Neural progenitor cell (in vitro differentiated cells): ENCODE data around the gene RBM42.

ENCODE experiments used
- CTCF ChIP-seq: fragments of 200-600 bp; sonication (generic); IDR thresholded peaks from 2 replicates; pipeline ENCODE4 v1.5.1; 2017; ENCODE audit warnings: antibody characterized with exemption, mild to moderate bottlenecking
- EZH2 ChIP-seq: fragments of 200-600 bp; sonication (generic); IDR thresholded peaks from 2 replicates; pipeline ENCODE4 v1.6.1; 2017; ENCODE audit warnings: antibody characterized with exemption, mild to moderate bottlenecking, moderate library complexity

DNA sequence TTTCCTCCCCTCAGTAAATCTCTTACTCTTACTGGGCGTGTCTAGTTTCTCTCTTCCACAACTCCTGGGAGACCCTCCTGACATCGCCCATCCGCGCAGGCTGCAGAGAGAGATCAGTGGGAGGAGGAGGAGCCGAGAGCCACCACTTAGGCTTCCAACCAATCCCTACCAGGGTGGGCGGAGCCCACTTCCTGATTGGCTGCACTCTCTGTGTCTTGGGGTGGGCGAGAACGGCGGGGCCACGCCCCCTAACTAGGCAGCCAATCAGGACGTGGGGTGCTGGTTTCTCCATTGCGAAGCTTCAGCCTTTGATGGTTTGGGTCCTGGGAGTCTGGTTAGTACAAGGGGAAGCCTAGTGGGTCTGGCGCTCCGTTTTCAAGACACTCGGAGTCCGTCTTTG lies 43.0 kb upstream of the RBM42 start, which contains the start of gene PMIS2:
- TF ChIP-seq CTCF (no peak), EZH2 (no peak)
